Nephron (organoid): ENCODE measurements around the gene HES3.

Experiments used
- H3K27ac Mint-ChIP-seq, 3 experiments: 2 replicates each; pipeline ENCODE4 v1.8.0; 2020; ENCODE audit warnings: mixed read lengths in 3 of 3, mild to moderate bottlenecking in 2 of 3, moderate library complexity in 1 of 3
- H3K27me3 Mint-ChIP-seq: 2 replicates; pipeline ENCODE4 v1.8.0; 2021; ENCODE audit warnings: low read depth, mild to moderate bottlenecking, moderate library complexity, mixed read lengths
- H3K36me3 Mint-ChIP-seq: 2 replicates; pipeline ENCODE4 v1.8.0; 2020; ENCODE audit warnings: low read depth, mixed read lengths
- H3K4me1 Mint-ChIP-seq: 2 replicates; pipeline ENCODE4 v1.8.0; 2020; ENCODE audit warnings: mixed read lengths
- H3K4me3 Mint-ChIP-seq, 3 experiments: 2 replicates each; pipeline ENCODE4 v1.8.0; 2020; ENCODE audit warnings: mild to moderate bottlenecking in 3 of 3, mixed read lengths in 3 of 3, moderate library complexity in 2 of 3
- H3K9me3 Mint-ChIP-seq: 2 replicates; pipeline ENCODE4 v1.8.0; 2020; ENCODE audit warnings: mixed read lengths
- TF ChIP-seq, protein P1 (sequence below), 3 experiments: fragments of 200-600 bp; sonication (generic); IDR thresholded peaks; one replicate each; pipeline ENCODE4 v1.5.0; 2021; ENCODE audit warnings: antibody characterized with exemption in 3 of 3; ENCODE audit not compliant: unreplicated experiment in 3 of 3

HES3 gene

DNA sequence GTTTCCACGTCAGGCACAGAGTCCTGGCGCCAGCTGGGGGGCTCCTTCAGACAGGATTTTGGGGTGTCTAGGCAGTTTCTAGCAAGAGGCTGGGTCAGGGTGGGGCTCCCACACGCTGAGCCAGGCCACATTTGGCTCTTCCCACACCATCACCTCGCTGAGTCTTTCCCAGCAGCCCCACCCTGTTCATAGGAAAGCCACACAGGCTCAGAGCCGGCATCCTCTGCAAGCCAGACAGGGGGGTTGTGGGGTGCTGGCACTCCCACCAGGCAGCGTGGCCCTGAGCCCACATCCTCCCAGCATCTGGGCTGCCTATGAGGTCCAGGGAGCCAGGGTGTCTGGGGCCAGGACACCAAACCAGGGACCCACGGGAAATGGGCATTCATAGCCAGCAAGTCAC is 19.7 kb downstream of the HES3 start:
- Mint-ChIP-seq H3K9me3 (no peaks in the 10 kb centered on the region), H3K4me3 (peak overlapping the region in 2 of 3 experiments; percentile 65 to 83), H3K27ac (peak overlapping the region in 2 of 3 experiments; percentile 80 to 86), H3K4me1 (peaks cover 69% of the 10 kb centered on the region), H3K36me3 (no peaks in the 10 kb centered on the region), H3K27me3 (peaks cover 11% of the 10 kb centered on the region)
- TF ChIP-seq, protein P1, sequence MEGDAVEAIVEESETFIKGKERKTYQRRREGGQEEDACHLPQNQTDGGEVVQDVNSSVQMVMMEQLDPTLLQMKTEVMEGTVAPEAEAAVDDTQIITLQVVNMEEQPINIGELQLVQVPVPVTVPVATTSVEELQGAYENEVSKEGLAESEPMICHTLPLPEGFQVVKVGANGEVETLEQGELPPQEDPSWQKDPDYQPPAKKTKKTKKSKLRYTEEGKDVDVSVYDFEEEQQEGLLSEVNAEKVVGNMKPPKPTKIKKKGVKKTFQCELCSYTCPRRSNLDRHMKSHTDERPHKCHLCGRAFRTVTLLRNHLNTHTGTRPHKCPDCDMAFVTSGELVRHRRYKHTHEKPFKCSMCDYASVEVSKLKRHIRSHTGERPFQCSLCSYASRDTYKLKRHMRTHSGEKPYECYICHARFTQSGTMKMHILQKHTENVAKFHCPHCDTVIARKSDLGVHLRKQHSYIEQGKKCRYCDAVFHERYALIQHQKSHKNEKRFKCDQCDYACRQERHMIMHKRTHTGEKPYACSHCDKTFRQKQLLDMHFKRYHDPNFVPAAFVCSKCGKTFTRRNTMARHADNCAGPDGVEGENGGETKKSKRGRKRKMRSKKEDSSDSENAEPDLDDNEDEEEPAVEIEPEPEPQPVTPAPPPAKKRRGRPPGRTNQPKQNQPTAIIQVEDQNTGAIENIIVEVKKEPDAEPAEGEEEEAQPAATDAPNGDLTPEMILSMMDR (IDR thresholded peaks at IDR 0.05; ENCODE audit: unreplicated experiment in 3 of 3) = no peak

GRCh38 chr1:6265151-6265550 is 21.2 kb downstream of the HES3 start:
- no peak overlapping the region for H3K4me3 Mint-ChIP-seq
- H3K36me3 Mint-ChIP-seq = no peaks in the 10 kb centered on the region
- H3K9me3 Mint-ChIP-seq = no peaks in the 10 kb centered on the region
- H3K27me3 Mint-ChIP-seq = peaks cover 5% of the 10 kb centered on the region
- H3K4me1 Mint-ChIP-seq = peaks cover 82% of the 10 kb centered on the region
- peak overlapping the region in 2 of 3 experiments; percentile 65 to 81 for H3K27ac Mint-ChIP-seq
- TF ChIP-seq, protein P1 (IDR thresholded peaks at IDR 0.05; ENCODE audit: unreplicated experiment in 3 of 3) = no peak

GRCh38 chr1:6266641-6267040 is 22.7 kb downstream of the HES3 start:
- Mint-ChIP-seq H3K9me3 (no peaks in the 10 kb centered on the region), H3K27me3 (peaks cover 5% of the 10 kb centered on the region), H3K4me3 (peak overlapping the region; percentile 67 to 75 (median 70)), H3K36me3 (no peaks in the 10 kb centered on the region), H3K4me1 (peaks cover 97% of the 10 kb centered on the region), H3K27ac (peak overlapping the region; percentile 85 to 92 (median 91))
- TF ChIP-seq, protein P1 (IDR thresholded peaks at IDR 0.05; ENCODE audit: unreplicated experiment in 3 of 3) = no peak

DNA sequence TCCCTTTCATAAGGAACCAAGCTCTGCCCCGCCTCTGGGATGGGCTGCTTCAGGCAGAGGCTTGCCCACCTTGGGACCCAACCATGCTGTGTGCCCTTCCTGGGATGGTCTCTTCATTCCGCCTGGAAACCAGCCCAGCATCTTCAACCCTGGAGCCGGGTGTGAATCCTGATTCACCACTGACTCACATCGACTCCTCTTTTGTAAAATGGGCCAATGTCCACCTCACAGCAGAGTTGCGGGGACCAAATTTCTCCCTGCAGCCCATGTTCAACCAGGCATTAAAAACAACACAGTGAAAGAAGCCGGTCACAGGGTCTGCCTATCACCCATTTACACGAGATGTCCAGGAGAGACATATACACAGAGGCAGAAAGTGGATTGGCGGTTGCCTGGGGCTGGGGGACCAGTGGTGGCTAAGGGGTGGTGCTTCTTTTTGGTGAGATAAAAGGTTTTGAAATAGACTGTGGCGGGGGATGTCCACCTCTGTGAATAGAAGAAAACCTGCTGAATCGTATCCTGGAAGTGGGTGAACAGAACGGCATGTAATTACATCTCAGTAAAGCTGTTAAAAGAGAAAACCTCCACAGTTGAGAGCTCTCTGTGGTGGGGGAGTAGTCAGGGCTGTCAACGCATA is 23.8 kb downstream of the HES3 start:
- Mint-ChIP-seq H3K27me3 (peaks cover 5% of the 10 kb centered on the region), H3K4me1 (peaks cover 97% of the 10 kb centered on the region), H3K4me3 (peak overlapping the region; percentile 15 to 60 (median 42)), H3K27ac (peak overlapping the region; percentile 86 to 93 (median 92)), H3K9me3 (no peaks in the 10 kb centered on the region), H3K36me3 (no peaks in the 10 kb centered on the region)
- TF ChIP-seq, protein P1 (IDR thresholded peaks at IDR 0.05; ENCODE audit: unreplicated experiment in 3 of 3) = no peak

DNA sequence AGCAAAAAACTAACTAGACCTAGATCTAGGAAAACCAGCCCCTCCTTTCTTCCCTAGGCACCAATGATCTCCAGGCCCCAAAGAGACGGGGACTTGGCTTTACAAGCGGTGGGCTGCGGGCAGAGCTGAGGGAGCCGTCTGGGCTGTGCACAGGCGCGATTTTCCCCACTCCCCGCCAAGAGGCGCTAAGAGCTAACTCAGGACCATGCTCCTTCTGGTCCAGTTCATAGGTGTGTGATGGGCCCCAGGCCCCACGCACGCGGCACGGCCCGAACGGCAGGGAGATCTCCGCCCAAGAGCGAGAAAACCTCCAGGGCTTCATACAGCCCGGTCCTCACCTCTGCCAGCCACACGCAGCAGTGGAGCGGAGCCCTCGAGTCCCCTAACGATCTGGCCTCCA is 24.4 kb downstream of the HES3 start:
- H3K4me3 Mint-ChIP-seq = peak overlapping the region in 2 of 3 experiments; percentile 42 to 60
- H3K27me3 Mint-ChIP-seq = peaks cover 5% of the 10 kb centered on the region
- TF ChIP-seq, protein P1 (IDR thresholded peaks at IDR 0.05; ENCODE audit: unreplicated experiment in 3 of 3) = peak; percentile 20 to 40 (median 22)
- peak overlapping the region; percentile 86 to 93 (median 92) for H3K27ac Mint-ChIP-seq
- H3K9me3 Mint-ChIP-seq = no peaks in the 10 kb centered on the region
- no peaks in the 10 kb centered on the region for H3K36me3 Mint-ChIP-seq
- peaks cover 97% of the 10 kb centered on the region for H3K4me1 Mint-ChIP-seq

DNA sequence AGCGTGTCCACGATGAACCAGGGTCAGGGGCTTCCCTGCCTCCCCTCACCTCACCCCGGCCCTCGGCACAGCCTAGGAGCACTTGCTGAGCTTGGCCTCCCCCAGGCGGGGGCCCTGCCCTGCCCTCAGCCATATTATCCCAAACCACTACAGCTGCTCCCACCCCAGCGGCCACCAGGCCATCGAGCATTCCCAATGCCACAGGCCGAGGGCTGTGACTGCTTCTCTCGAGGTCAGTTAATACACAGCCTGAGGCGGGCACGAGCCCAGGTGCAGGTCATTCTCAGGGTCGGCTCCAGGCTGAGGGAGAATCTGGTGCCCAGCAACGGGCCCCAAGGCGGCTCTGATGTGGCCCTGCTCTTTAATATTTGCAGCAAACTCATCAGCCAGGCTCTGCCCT is 25.3 kb downstream of the HES3 start:
- TF ChIP-seq, protein P1 (IDR thresholded peaks at IDR 0.05; ENCODE audit: unreplicated experiment in 3 of 3) = no peak
- Mint-ChIP-seq H3K4me1 (peaks cover 91% of the 10 kb centered on the region), H3K4me3 (peak overlapping the region in 2 of 3 experiments; percentile 38 to 41), H3K36me3 (no peaks in the 10 kb centered on the region), H3K27ac (peak overlapping the region; percentile 92 to 95 (median 93)), H3K9me3 (no peaks in the 10 kb centered on the region), H3K27me3 (peaks cover 5% of the 10 kb centered on the region)
